Coronary artery (tissue), 2 donors: ENCODE results near the gene TOB1.

ENCODE experiments used
- DNase-seq: peaks from one replicate; pipeline ENCODE4 v3.0.0-alpha.2; 2017; ENCODE audit warnings: low spot score
- H3K27ac ChIP-seq, 2 donors: fragments of 200-600 bp; sonication (generic); one replicate each; pipeline ENCODE4 v1.5.1; 2016 to 2019
- H3K4me3 ChIP-seq: fragments of 200-600 bp; sonication (generic); 2 replicates; pipeline ENCODE4 v1.5.1; 2016; ENCODE audit warnings: mild to moderate bottlenecking, moderate library complexity
- CTCF ChIP-seq: fragments of 200-600 bp; sonication (generic); IDR thresholded peaks from one replicate; pipeline ENCODE4 v1.5.1; 2019; ENCODE audit warnings: antibody characterized with exemption

The TOB1 gene

GRCh38 chr17:50866261-50866949 lies at the start of gene TOB1:
Gene TOB1 (minus strand): TSS chr17:50866354. CDS start chr17:50864017, 2,337 bp downstream.
- DNase-seq: peak; percentile 100
- H3K4me3 ChIP-seq: peak within 1 kb of the TSS; percentile 96
- no peak for TF ChIP-seq CTCF
- H3K27ac ChIP-seq: peak within 1 kb of the TSS; percentile 99 to 100

- no peak for DNase-seq
- H3K4me3 ChIP-seq: no peak overlapping the region
- H3K27ac ChIP-seq: no peak overlapping the region
- no peak for TF ChIP-seq CTCF
Observed at GRCh38 chr17:50914505-50915063, 48.4 kb upstream of the TOB1 start.

- Histone ChIP-seq H3K4me3 (no peak overlapping the region), H3K27ac (no peak overlapping the region)
- DNase-seq: no peak
- no peak for TF ChIP-seq CTCF
Observed at GRCh38 chr17:50913120-50913519, 47.0 kb upstream of the TOB1 start.

GRCh38 chr17:50911890-50912289 lies 45.7 kb upstream of the TOB1 start:
- H3K4me3 ChIP-seq: no peak overlapping the region
- H3K27ac ChIP-seq: no peak overlapping the region
- no peak for TF ChIP-seq CTCF
- DNase-seq: no peak

- Histone ChIP-seq H3K4me3 (no peak overlapping the region), H3K27ac (no peak overlapping the region)
- no peak for DNase-seq
- no peak for TF ChIP-seq CTCF
Observed at GRCh38 chr17:50911450-50911849, 45.3 kb upstream of the TOB1 start.

- DNase-seq: no peak
- no peak overlapping the region for H3K27ac ChIP-seq
- TF ChIP-seq CTCF: no peak
- no peak overlapping the region for H3K4me3 ChIP-seq
Observed at GRCh38 chr17:50909765-50910605, 43.8 kb upstream of the TOB1 start.
